ENCODE data around the gene CTDSP2.

CTDSP2 gene

DNA sequence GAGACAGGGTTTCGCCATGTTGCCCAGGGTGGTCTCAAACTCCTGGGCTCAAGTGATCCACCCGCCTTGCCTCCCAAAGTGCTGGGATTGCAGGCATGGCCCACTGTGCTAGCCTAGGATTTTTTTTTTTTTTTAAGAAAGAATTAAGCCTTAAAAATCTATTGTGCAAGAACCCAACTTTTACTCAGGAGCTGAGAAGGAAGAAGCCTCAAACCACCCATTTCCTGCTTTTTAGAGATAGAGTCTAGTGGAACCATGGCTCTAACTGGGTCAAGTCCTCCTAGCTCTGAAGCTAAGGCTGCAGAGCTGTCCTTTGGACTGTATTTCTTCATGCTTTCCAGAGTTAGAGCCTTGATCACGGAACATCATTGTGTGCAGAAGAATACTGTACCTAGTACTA is 65.3 kb downstream of the CTDSP2 start:
- TF ChIP-seq CTCF (IDR thresholded peaks at IDR 0.05; ENCODE audit: control insufficient read depth, insufficient read depth, low read depth, low read length, missing control alignments): no peak
- no peak overlapping the region for H3K4me3 ChIP-seq (ENCODE audit: control insufficient read depth, low read depth, low read length)
- DNase-seq (ENCODE audit: low read depth): no peak

DNA sequence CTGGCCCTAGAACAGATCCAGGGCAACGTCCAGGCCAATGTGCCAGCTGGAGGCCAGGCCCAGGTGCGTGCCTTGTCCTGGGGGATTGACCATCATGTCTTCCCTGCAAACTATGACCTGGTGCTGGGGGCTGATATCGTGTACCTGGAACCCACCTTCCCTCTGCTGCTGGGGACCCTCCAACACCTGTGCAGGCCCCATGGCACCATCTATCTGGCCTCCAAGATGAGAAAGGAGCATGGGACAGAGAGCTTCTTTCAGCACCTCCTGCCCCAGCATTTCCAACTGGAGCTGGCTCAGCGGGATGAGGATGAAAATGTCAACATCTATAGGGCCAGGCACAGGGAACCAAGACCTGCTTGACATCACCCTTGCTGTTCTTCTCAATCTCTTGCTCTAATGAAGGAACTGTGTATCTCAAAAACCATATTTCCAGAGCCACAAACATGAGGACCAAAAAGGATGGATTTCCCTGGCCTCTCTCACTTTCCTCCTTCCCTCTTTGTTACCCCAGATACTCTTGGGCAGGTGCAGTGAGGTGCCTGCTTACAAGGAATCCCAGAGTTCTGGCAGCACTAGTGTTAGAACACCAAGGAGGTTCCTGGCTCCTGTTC is 66.1 kb downstream of the CTDSP2 start:
- no peak for TF ChIP-seq CTCF (IDR thresholded peaks at IDR 0.05; ENCODE audit: control insufficient read depth, insufficient read depth, low read depth, low read length, missing control alignments)

DNA sequence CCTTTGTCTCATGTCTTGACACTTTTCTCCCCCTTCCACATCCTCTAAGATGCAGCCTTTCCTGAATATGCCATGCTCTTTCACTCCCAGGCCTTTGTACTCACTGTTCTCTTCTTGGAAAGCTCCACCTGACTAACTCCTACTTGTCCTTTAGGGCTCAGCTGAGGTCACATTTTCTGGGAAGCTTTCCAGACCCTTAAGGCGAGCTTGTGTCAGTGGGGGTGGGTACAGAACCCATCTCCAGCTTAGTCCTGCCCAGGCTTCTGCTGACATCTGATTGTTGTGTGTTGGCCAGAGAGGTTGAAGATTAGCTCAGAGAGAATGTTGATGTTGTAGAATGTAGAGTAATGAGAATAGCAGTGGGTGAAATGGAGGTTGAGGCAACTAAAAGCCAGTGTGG is 66.8 kb downstream of the CTDSP2 start:
- H3K4me3 ChIP-seq (ENCODE audit: control insufficient read depth, low read depth, low read length): no peak overlapping the region
- no peak for DNase-seq (ENCODE audit: low read depth)
- no peak for TF ChIP-seq CTCF (IDR thresholded peaks at IDR 0.05; ENCODE audit: control insufficient read depth, insufficient read depth, low read depth, low read length, missing control alignments)

More for the DNA sequence above, 66.1 kb downstream of the CTDSP2 start:
- no peak for DNase-seq (ENCODE audit: low read depth)
- H3K4me3 ChIP-seq (ENCODE audit: control insufficient read depth, low read depth, low read length): no peak overlapping the region

- no peak for TF ChIP-seq CTCF (IDR thresholded peaks at IDR 0.05; ENCODE audit: control insufficient read depth, insufficient read depth, low read depth, low read length, missing control alignments)
- no peak overlapping the region for H3K4me3 ChIP-seq (ENCODE audit: control insufficient read depth, low read depth, low read length)
- DNase-seq (ENCODE audit: low read depth): no peak
Measured at GRCh38 chr12:57777911-57778310, 68.6 kb downstream of the CTDSP2 start.

GRCh38 chr12:57777367-57777766 is 69.2 kb downstream of the CTDSP2 start:
- no peak for TF ChIP-seq CTCF (IDR thresholded peaks at IDR 0.05; ENCODE audit: control insufficient read depth, insufficient read depth, low read depth, low read length, missing control alignments)
- H3K4me3 ChIP-seq (ENCODE audit: control insufficient read depth, low read depth, low read length): no peak overlapping the region
- DNase-seq (ENCODE audit: low read depth): no peak

DNA sequence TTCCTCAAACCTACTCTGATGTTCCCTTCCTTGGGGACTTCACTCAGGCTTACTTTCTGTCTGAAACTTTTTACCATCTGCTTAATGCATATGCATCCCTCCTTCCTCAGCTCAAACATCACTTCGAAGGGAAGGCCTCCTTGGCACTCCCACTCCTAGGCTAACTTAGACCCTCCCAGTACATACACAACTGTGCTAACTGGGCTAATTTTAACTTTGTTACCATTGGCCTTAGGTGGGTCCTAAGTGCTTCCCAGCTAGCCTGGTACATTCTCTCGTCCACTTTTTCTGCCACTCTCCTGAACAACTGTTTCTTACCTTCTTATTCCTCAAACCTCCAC is 70.3 kb downstream of the CTDSP2 start:
- DNase-seq (ENCODE audit: low read depth): no peak
- no peak for TF ChIP-seq CTCF (IDR thresholded peaks at IDR 0.05; ENCODE audit: control insufficient read depth, insufficient read depth, low read depth, low read length, missing control alignments)

More for the DNA sequence above, 70.3 kb downstream of the CTDSP2 start:
- no peak overlapping the region for H3K4me3 ChIP-seq (ENCODE audit: control insufficient read depth, low read depth, low read length)

Data from AG09309 (cell line).